HG03025 (cell line): ENCODE results near the gene RAB13.
"Not testable (repeated sequence)": the region's sequence is repeated elsewhere in the genome, so short reads cannot be mapped to it uniquely, and the experiment has no call there.

ENCODE experiments used
- ATAC-seq: cut with Tn5 transposase; IDR thresholded peaks from one replicate; pipeline ENCODE4 v1.9.1; 2021; ENCODE audit warnings: mild to moderate bottlenecking, moderate library complexity; ENCODE audit not compliant: unreplicated experiment, low FRiP score

Gene RAB13

GRCh38 chr1:153985941-153986761 lies at the start of gene RAB13:
Gene RAB13, minus strand, starts transcription at chr1:153986339. Its CDS starts 103 bp downstream, at chr1:153986236.
- ATAC-seq = no peak

GRCh38 chr1:154033697-154034096 lies 47.6 kb upstream of the RAB13 start:
- not testable (repeated sequence) for ATAC-seq

- ATAC-seq = no peak
These were observed 33.8 kb upstream of the RAB13 start for GRCh38 chr1:154019940-154020339.

- ATAC-seq = no peak
These were observed 33.1 kb upstream of the RAB13 start for GRCh38 chr1:154019269-154019668.

GRCh38 chr1:154014154-154014907 lies 28.2 kb upstream of the RAB13 start:
- ATAC-seq = no peak

GRCh38 chr1:154012543-154012942 lies 26.4 kb upstream of the RAB13 start:
- ATAC-seq = not testable (repeated sequence)

- no peak for ATAC-seq
These were observed 26.0 kb upstream of the RAB13 start for GRCh38 chr1:154012129-154012528.

GRCh38 chr1:154006136-154006535 lies 20.0 kb upstream of the RAB13 start:
- ATAC-seq = no peak

- ATAC-seq = no peak
These were observed 14.3 kb upstream of the RAB13 start for GRCh38 chr1:154000420-154000819.

- ATAC-seq = not testable (repeated sequence)
These were observed 10.7 kb upstream of the RAB13 start for GRCh38 chr1:153996882-153997281.

- no peak for ATAC-seq
These were observed 9.5 kb upstream of the RAB13 start for GRCh38 chr1:153995640-153996039.

GRCh38 chr1:153995202-153995601 lies 9.1 kb upstream of the RAB13 start:
- no peak for ATAC-seq

- no peak for ATAC-seq
These were observed 5.7 kb upstream of the RAB13 start for GRCh38 chr1:153991806-153992205.

GRCh38 chr1:153991151-153991630 lies 5.1 kb upstream of the RAB13 start:
- ATAC-seq = no peak

- ATAC-seq = peak; percentile 67
These were observed 4.5 kb upstream of the RAB13 start, which contains the start of gene RPS27 for GRCh38 chr1:153990468-153991150. Gene RPS27, plus strand, starts transcription at chr1:153990762. Its CDS starts 35 bp downstream, at chr1:153990797.

- ATAC-seq = no peak
These were observed 1.5 kb upstream of the RAB13 start for GRCh38 chr1:153987621-153988020.

- ATAC-seq = no peak
These were observed 712 bp downstream of the RAB13 start for GRCh38 chr1:153985341-153985912.

GRCh38 chr1:153984123-153984894 lies 1.8 kb downstream of the RAB13 start:
- no peak for ATAC-seq

GRCh38 chr1:153981735-153982134 lies 4.4 kb downstream of the RAB13 start:
- ATAC-seq = not testable (repeated sequence)

GRCh38 chr1:153979091-153979490 lies 7.0 kb downstream of the RAB13 start:
- not testable (repeated sequence) for ATAC-seq
